HepG2 (cell line): ENCODE data around the gene SPNS1. TPM values are rescaled to one million over a fixed set of nuclear protein-coding genes. Genes with fewer than 3 reads are reported as not detected.

Source experiments
- BRD4 ChIP-seq: sonication (generic); formaldehyde crosslinking; IDR thresholded peaks from 2 replicates; pipeline ENCODE4 v1.4.0; 2020; ENCODE audit warnings: missing genetic modification reagents
- FOXA3 ChIP-seq: IDR thresholded peaks from 2 replicates; pipeline ENCODE4 v1.6.1; 2016; ENCODE audit warnings: missing genetic modification reagents, missing compliant biosample characterization
- MAFG ChIP-seq: sonication (generic); formaldehyde crosslinking; IDR thresholded peaks from 2 replicates; pipeline ENCODE4 v1.5.1; 2020; ENCODE audit warnings: mild to moderate bottlenecking, missing genetic modification reagents
- MEIS1 ChIP-seq: sonication (generic); formaldehyde crosslinking; IDR thresholded peaks from 2 replicates; pipeline ENCODE4 v1.9.0; 2021; ENCODE audit warnings: mild to moderate bottlenecking, missing genetic modification reagents, moderate library complexity, borderline replicate concordance
- SALL1 ChIP-seq: sonication (generic); formaldehyde crosslinking; IDR thresholded peaks from 2 replicates; pipeline ENCODE4 v1.8.0; 2022; ENCODE audit warnings: mild to moderate bottlenecking, missing genetic modification reagents
- TSC22D2 ChIP-seq: sonication (generic); formaldehyde crosslinking; IDR thresholded peaks from 2 replicates; pipeline ENCODE4 v1.5.1; 2020; ENCODE audit warnings: missing genetic modification reagents, mild to moderate bottlenecking, borderline replicate concordance
- ZFP91 ChIP-seq: sonication (generic); formaldehyde crosslinking; IDR thresholded peaks from 2 replicates; pipeline ENCODE4 v1.9.0; 2022; ENCODE audit warnings: missing genetic modification reagents, mild to moderate bottlenecking, borderline replicate concordance
- ZKSCAN1 ChIP-seq: fragments of 150-350 bp; IDR thresholded peaks from 2 replicates; pipeline ENCODE4 v1.6.1; 2014; ENCODE audit warnings: low read length
- ZNF512B ChIP-seq: sonication (generic); formaldehyde crosslinking; IDR thresholded peaks from 2 replicates; pipeline ENCODE4 v1.5.1; 2020; ENCODE audit warnings: missing genetic modification reagents, mild to moderate bottlenecking, borderline replicate concordance
- ZNF768 ChIP-seq: sonication (generic); formaldehyde crosslinking; IDR thresholded peaks from 2 replicates; pipeline ENCODE4 v1.4.0; 2020; ENCODE audit warnings: missing genetic modification reagents
- polyA plus RNA-seq, 8 experiments: library from polyadenylated mRNA; depleted of rRNA in 3 of 8; stranded (reverse) in 7 of 8; unstranded in 1 of 8; fragments of >200 nt; fragmentation: Illumina TruSeq in 4 of 8; extraction: Trizol in 4 of 8; gene quantifications; 2 replicates each; pipeline versions ENCODE4 v1.2.1 to v1.2.3, GENCODE V29; 2011 to 2016; ENCODE audit warnings: low read depth in 4 of 8, missing spikeins in 1 of 8, mixed read lengths in 1 of 8; ENCODE audit not compliant: insufficient read depth in 1 of 8
- total RNA-seq, 5 experiments: library from RNA; depleted of rRNA; stranded (reverse); fragments of >200 nt; fragmentation: Illumina TruSeq; extraction: Trizol; gene quantifications; 2 replicates each; pipeline ENCODE4 v1.2.3, GENCODE V29; 2016; ENCODE audit warnings: low read depth in 1 of 5
- TF ChIP-seq, protein P1 (sequence below): sonication (generic); formaldehyde crosslinking; IDR thresholded peaks from 2 replicates; pipeline ENCODE4 v1.8.1; 2023; ENCODE audit warnings: mild to moderate bottlenecking, missing genetic modification reagents
- TF ChIP-seq, protein P2 (sequence below): IDR thresholded peaks from 2 replicates; pipeline ENCODE4 v1.6.1; 2016; ENCODE audit warnings: missing compliant biosample characterization, missing genetic modification reagents, borderline replicate concordance
- TF ChIP-seq, protein P3 (sequence below): sonication (generic); formaldehyde crosslinking; IDR thresholded peaks from 2 replicates; pipeline ENCODE4 v1.5.0; 2020; ENCODE audit warnings: missing genetic modification reagents
- TF ChIP-seq, protein P4 (sequence below): sonication (generic); formaldehyde crosslinking; IDR thresholded peaks from 2 replicates; pipeline ENCODE4 v1.5.1; 2020; ENCODE audit warnings: mild to moderate bottlenecking, moderate library complexity, missing genetic modification reagents
- TF ChIP-seq, protein P5 (sequence below): sonication (generic); formaldehyde crosslinking; conservative IDR thresholded peaks from 2 replicates; pipeline ENCODE4 v1.4.0; 2020; ENCODE audit warnings: missing genetic modification reagents

SPNS1 gene
- total and polyA plus RNA-seq, 2 of the 13 experiments (the other 11 are each of a cell fraction or from before 2014, with no cell fraction given) = 25.6 to 38.8 TPM

DNA sequence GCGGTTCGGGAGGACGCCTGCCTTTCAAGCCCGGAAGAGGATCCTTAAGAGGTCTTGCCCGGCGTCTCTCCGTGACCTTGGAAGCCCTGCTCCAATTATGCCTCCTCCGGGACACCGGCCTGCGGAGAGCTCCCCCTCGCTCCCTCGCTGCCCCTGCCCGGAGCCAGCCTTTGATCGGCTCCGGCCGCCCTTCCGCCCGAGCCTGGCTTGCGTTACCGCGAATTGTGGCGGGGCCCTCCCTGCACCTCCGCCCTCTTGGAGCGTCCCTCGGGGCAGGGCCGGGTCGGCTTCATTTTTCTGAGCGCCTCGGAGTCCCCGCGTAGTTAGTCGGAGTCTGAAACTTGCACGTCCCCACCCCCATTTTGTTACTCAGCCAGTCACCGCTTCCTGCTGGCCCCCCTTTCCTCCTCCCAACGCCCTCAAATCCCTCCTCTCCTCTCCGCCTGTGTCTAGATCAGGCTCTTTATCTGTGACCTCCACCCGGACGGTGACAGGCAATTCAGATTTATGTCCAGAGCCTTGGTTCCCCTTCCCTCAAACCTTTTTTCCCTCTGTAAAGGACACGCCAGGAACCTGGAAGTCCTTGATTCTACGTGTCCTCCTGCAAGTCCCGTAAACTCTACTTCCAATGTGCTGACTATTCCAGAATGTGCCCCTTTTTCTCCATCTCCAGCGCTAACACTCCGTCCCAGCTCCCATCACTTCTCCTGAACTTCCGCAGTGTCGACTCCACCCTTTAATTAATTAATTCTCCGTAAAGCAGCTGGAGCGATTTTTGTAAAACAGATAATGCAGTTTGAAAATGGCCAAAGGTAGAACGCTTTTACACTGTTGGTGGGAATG lies 49.0 kb upstream of the SPNS1 start (continued):
- peak; percentile 81; the same call in 1 of the 2 replicates for TF ChIP-seq ZFP91 (CRISPR knock-in tag)
- no peak for TF ChIP-seq ZKSCAN1
- peak; percentile 81 for TF ChIP-seq MEIS1 (CRISPR knock-in tag)
- 0 out of 2 replicates have a peak, but pooled peaks have one; percentile 41 for TF ChIP-seq SALL1 (CRISPR knock-in tag)
- 0 out of 2 replicates have a peak, but pooled peaks have one; percentile 11 for TF ChIP-seq TSC22D2
- no peak; the same call in 1 of the 2 replicates for TF ChIP-seq BRD4 (CRISPR knock-in tag)
- TF ChIP-seq ZNF768 (CRISPR knock-in tag) = peak; percentile 33; the same call in 1 of the 2 replicates
- no peak for TF ChIP-seq FOXA3 (CRISPR knock-in tag)
- TF ChIP-seq MAFG = no peak
- TF ChIP-seq, protein P1, sequence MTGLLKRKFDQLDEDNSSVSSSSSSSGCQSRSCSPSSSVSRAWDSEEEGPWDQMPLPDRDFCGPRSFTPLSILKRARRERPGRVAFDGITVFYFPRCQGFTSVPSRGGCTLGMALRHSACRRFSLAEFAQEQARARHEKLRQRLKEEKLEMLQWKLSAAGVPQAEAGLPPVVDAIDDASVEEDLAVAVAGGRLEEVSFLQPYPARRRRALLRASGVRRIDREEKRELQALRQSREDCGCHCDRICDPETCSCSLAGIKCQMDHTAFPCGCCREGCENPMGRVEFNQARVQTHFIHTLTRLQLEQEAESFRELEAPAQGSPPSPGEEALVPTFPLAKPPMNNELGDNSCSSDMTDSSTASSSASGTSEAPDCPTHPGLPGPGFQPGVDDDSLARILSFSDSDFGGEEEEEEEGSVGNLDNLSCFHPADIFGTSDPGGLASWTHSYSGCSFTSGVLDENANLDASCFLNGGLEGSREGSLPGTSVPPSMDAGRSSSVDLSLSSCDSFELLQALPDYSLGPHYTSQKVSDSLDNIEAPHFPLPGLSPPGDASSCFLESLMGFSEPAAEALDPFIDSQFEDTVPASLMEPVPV (CRISPR knock-in tag) = peak; percentile 20; the same call in 1 of the 2 replicates
- TF ChIP-seq, protein P2, sequence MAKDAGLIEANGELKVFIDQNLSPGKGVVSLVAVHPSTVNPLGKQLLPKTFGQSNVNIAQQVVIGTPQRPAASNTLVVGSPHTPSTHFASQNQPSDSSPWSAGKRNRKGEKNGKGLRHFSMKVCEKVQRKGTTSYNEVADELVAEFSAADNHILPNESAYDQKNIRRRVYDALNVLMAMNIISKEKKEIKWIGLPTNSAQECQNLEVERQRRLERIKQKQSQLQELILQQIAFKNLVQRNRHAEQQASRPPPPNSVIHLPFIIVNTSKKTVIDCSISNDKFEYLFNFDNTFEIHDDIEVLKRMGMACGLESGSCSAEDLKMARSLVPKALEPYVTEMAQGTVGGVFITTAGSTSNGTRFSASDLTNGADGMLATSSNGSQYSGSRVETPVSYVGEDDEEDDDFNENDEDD (CRISPR knock-in tag) = 0 out of 2 replicates have a peak, but pooled peaks have one; percentile 5
- TF ChIP-seq ZNF512B (CRISPR knock-in tag) = no peak
- TF ChIP-seq, protein P3, sequence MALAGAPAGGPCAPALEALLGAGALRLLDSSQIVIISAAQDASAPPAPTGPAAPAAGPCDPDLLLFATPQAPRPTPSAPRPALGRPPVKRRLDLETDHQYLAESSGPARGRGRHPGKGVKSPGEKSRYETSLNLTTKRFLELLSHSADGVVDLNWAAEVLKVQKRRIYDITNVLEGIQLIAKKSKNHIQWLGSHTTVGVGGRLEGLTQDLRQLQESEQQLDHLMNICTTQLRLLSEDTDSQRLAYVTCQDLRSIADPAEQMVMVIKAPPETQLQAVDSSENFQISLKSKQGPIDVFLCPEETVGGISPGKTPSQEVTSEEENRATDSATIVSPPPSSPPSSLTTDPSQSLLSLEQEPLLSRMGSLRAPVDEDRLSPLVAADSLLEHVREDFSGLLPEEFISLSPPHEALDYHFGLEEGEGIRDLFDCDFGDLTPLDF (CRISPR knock-in tag) = peak; percentile 47; the same call in 1 of the 2 replicates
- TF ChIP-seq, protein P4, sequence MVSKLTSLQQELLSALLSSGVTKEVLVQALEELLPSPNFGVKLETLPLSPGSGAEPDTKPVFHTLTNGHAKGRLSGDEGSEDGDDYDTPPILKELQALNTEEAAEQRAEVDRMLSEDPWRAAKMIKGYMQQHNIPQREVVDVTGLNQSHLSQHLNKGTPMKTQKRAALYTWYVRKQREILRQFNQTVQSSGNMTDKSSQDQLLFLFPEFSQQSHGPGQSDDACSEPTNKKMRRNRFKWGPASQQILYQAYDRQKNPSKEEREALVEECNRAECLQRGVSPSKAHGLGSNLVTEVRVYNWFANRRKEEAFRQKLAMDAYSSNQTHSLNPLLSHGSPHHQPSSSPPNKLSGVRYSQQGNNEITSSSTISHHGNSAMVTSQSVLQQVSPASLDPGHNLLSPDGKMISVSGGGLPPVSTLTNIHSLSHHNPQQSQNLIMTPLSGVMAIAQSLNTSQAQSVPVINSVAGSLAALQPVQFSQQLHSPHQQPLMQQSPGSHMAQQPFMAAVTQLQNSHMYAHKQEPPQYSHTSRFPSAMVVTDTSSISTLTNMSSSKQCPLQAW = no peak
- TF ChIP-seq, protein P5, sequence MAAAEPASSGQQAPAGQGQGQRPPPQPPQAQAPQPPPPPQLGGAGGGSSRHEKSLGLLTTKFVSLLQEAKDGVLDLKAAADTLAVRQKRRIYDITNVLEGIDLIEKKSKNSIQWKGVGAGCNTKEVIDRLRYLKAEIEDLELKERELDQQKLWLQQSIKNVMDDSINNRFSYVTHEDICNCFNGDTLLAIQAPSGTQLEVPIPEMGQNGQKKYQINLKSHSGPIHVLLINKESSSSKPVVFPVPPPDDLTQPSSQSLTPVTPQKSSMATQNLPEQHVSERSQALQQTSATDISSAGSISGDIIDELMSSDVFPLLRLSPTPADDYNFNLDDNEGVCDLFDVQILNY (CRISPR knock-in tag) = 0 out of 2 replicates have a peak, but pooled peaks have one; percentile 27
